Neural progenitor cell (in vitro differentiated cells): ENCODE measurements around the gene OR52W1.

Experiments
- CTCF ChIP-seq: fragments of 200-600 bp; sonication (generic); IDR thresholded peaks from 2 replicates; pipeline ENCODE4 v1.5.1; 2017; ENCODE audit warnings: antibody characterized with exemption, mild to moderate bottlenecking
- EZH2 ChIP-seq: fragments of 200-600 bp; sonication (generic); IDR thresholded peaks from 2 replicates; pipeline ENCODE4 v1.6.1; 2017; ENCODE audit warnings: antibody characterized with exemption, mild to moderate bottlenecking, moderate library complexity

GRCh38 chr11:6205366-6205765 is 6.3 kb downstream of the OR52W1 start, which contains the start of gene C11orf42:
- no peak for TF ChIP-seq CTCF
- TF ChIP-seq EZH2, result no peak
